Activated CD4-positive, alpha-beta T cell treated with anti-CD3 and anti-CD28 coated beads, Interleukin-2, amount 10 ng/mL, durations not matched to agents 24 days and 14 days (primary cell): ENCODE results near the gene IPMK. TPM values are rescaled to one million over a fixed set of nuclear protein-coding genes. Genes with fewer than 3 reads are reported as not detected.
"Not testable (repeated sequence)": the region's sequence is repeated elsewhere in the genome, so short reads cannot be mapped to it uniquely, and the experiment has no call there.

Experiments used
- DNase-seq: peaks from one replicate; pipeline ENCODE4 v3.0.0; 2022
- H3K27ac Mint-ChIP-seq: one replicate; pipeline ENCODE4 v1.8.0; 2022; ENCODE audit warnings: mild to moderate bottlenecking, mixed read lengths
- H3K27me3 Mint-ChIP-seq: one replicate; pipeline ENCODE4 v1.8.0; 2022; ENCODE audit warnings: mixed read lengths
- H3K36me3 Mint-ChIP-seq: one replicate; pipeline ENCODE4 v1.8.0; 2022; ENCODE audit warnings: low read depth, mild to moderate bottlenecking, mixed read lengths
- H3K4me1 Mint-ChIP-seq: one replicate; pipeline ENCODE4 v1.8.0; 2021; ENCODE audit warnings: mixed read lengths
- H3K4me3 Mint-ChIP-seq: one replicate; pipeline ENCODE4 v1.8.0; 2022; ENCODE audit warnings: mild to moderate bottlenecking, moderate library complexity, mixed read lengths
- H3K9me3 Mint-ChIP-seq: one replicate; pipeline ENCODE4 v1.8.0; 2021; ENCODE audit warnings: mixed read lengths
- intact Hi-C: fragments of 100-400 bp; cut with micrococcal nuclease; formaldehyde crosslinking; loops from one replicate; pipeline ENCODE4 v1.15.1; 2023
- total RNA-seq: library from RNA; stranded (reverse); gene quantifications from 2 replicates; pipeline ENCODE4 v1.2.3, GENCODE V29; 2022

The IPMK gene
- total RNA-seq, 1 donor from 2014 or later: 9.0 TPM

DNA sequence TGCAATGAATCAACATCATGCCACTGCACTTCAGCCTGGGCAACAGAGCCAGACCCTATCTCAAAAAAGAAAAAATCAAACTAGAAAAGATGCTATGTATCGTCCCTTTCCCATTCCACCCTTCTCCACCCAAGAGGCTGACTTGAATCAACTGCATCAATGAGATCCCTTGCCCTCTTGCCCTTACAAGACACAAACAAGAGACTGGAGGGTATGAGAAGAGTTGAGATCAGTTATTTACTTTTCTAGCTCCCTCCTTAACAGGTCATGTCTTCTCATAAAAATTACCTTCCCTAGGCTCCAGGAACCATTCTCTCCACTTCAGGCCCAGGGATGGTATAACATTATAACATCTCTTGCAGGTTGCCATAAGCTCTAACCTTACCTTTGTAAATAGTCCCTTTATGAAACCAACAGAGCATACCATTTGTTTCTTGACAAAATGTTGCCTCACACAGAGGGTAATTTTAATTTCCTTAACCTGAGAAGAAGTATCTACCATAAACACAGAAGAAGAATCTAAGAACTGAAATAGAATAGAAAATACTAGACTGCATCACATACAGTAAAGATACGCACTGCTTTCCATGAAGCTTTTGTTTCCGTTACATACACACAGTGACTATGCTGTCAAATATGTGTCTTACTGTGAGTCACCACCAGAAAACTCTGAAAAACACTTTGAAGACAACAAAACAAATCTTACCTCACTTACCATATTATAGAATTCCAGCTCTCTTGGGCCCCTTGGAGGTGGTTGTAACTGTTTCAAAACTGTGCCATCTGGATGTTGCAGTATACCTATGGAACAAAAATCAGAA is 30.5 kb downstream of the IPMK start:
- Mint-ChIP-seq H3K4me1 (peaks cover 38% of the 10 kb centered on the region), H3K9me3 (peaks cover 13% of the 10 kb centered on the region), H3K27me3 (no peaks in the 10 kb centered on the region), H3K27ac (peak overlapping the region; percentile 91), H3K4me3 (no peak overlapping the region), H3K36me3 (peaks cover 59% of the 10 kb centered on the region)
- no peak for DNase-seq
- intact Hi-C loops: loop anchor here (1.0 kb wide), 2 partner anchors 29 to 45 kb away; no protein-coding TSS in a partner anchor

DNA sequence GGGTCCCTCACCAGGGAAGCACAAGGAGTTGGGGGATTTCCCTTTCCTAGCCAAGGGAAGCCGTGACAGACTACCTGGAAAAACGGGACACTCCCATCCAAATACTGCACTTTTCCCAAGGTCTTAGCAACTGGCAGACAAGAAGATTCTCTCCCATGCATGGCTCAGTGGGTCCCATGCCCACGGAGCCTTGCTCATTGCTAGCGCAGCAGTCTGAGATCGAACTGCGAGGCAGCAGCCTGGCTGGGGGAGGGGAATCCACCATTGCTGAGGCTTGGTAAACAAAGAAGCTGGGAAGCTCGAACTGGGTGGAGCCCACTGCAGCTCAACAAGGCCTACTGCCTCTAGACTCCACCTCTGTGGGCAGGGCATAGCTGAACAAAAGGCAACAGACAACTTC is 37.8 kb downstream of the IPMK start:
- DNase-seq, H3K4me3 Mint-ChIP-seq, intact Hi-C loops, H3K27ac Mint-ChIP-seq, H3K27me3 Mint-ChIP-seq, H3K4me1 Mint-ChIP-seq: not testable (repeated sequence)
- peaks cover 58% of the 10 kb centered on the region for H3K36me3 Mint-ChIP-seq
- H3K9me3 Mint-ChIP-seq: peaks cover 13% of the 10 kb centered on the region

DNA sequence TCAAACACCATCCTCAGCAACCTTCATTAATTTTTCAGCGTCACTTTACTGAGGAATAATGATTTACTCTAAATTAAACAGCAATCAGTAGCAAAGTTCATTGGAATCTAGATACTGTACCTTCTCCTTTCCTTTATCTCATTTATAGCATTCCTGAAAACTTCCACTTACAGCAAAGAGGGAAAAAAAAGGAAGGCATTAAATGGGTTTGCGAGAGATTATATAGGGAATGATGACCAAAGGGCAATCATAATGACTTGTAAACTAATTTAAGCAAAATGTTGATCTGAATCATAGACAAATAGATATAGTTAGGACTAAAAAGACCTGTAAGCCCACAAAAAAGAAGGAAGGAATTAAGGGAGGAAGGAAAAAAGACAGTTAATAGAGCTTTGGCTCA is 42.0 kb downstream of the IPMK start:
- intact Hi-C loops: no loop called here

DNA sequence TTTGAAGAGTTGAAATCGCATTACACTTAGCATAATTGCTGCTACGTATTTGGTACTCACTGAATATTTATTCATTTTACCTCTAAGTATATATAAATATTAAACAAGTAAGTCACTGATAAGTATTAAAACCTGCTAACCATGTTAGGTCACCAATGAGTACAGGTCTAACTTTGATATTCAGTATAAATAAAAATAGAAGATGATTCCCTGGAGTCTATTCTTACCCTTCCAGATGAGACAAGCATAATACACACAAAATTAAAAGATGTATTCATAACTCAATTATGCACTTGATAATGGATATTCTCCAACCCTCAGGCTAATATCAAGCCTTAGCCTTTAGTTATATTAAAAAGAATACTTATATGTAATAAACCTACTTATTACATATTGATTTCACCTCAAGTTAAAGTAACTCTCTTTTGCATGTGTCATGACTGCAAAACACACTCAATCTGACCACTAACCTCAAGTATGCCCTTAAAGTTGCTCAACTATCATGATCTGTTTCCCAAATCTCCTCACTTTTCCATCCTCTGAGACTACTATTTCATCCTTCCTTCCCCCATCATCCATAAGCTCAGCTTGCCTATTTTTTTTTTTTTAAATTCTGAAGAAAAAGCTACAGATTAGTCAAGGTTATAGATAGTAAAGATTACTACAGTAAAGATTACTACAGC is 46.8 kb downstream of the IPMK start:
- intact Hi-C loops: no loop called here
- no peak overlapping the region for H3K27ac Mint-ChIP-seq
- peak; percentile 7 for DNase-seq
- H3K36me3 Mint-ChIP-seq: peaks cover 10% of the 10 kb centered on the region
- no peaks in the 10 kb centered on the region for H3K27me3 Mint-ChIP-seq
- no peaks in the 10 kb centered on the region for H3K4me1 Mint-ChIP-seq
- H3K9me3 Mint-ChIP-seq: no peaks in the 10 kb centered on the region
- H3K4me3 Mint-ChIP-seq: no peak overlapping the region

More for the DNA sequence above, 42.0 kb downstream of the IPMK start:
- no peak for DNase-seq
- H3K36me3 Mint-ChIP-seq: peaks cover 20% of the 10 kb centered on the region
- H3K4me1 Mint-ChIP-seq: no peaks in the 10 kb centered on the region
- no peak overlapping the region for H3K4me3 Mint-ChIP-seq
- no peaks in the 10 kb centered on the region for H3K27me3 Mint-ChIP-seq
- H3K27ac Mint-ChIP-seq: no peak overlapping the region
- no peaks in the 10 kb centered on the region for H3K9me3 Mint-ChIP-seq

DNA sequence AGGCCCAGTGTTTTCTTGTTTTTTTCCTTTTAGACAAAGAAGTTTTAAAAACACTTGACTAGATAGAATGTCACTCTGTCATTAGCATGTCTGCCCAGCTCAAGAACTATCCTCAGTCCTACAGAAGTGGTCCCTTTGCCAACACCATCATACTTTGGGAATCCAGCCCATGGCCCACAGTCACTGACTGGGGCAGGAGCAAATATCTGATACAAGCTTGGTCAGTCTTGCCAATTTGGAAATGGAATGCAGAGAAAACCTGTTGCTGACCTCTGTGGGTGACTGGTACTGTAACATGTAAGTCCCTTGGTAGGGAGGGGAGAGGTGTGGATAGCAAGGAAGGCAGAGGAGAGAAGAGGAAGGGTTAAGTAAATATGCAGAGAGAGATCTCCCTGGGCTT is 47.8 kb downstream of the IPMK start:
- H3K4me1 Mint-ChIP-seq: peaks cover 2% of the 10 kb centered on the region
- H3K27ac Mint-ChIP-seq: no peak overlapping the region
- H3K27me3 Mint-ChIP-seq: no peaks in the 10 kb centered on the region
- intact Hi-C loops: no loop called here
- peaks cover 9% of the 10 kb centered on the region for H3K36me3 Mint-ChIP-seq
- no peak overlapping the region for H3K4me3 Mint-ChIP-seq
- no peaks in the 10 kb centered on the region for H3K9me3 Mint-ChIP-seq
- DNase-seq: no peak

DNA sequence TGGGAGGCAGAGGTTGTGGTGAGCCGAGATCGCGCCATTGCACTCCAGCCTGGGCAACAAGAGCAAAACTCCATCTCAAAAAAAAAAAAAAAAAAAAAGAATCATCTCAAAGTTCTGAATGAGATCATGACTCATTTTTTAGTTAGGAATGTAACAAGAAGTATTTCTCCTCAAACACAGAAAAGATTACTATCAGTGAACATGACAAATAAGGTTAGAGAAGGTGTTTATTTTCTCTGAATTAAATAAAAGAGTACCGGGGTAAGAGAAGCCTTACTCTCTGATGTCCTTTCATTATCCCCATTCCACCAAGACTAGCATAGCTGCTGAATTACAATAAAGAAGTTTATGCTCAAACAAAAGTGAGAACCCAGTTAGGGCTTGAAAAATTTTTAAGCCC is 50.1 kb downstream of the IPMK start:
- DNase-seq: no peak
- H3K27me3 Mint-ChIP-seq: no peaks in the 10 kb centered on the region
- H3K27ac Mint-ChIP-seq: no peak overlapping the region
- intact Hi-C loops: no loop called here
- no peak overlapping the region for H3K4me3 Mint-ChIP-seq
- peaks cover 7% of the 10 kb centered on the region for H3K4me1 Mint-ChIP-seq
- H3K9me3 Mint-ChIP-seq: peaks cover 5% of the 10 kb centered on the region
- peaks cover 22% of the 10 kb centered on the region for H3K36me3 Mint-ChIP-seq

DNA sequence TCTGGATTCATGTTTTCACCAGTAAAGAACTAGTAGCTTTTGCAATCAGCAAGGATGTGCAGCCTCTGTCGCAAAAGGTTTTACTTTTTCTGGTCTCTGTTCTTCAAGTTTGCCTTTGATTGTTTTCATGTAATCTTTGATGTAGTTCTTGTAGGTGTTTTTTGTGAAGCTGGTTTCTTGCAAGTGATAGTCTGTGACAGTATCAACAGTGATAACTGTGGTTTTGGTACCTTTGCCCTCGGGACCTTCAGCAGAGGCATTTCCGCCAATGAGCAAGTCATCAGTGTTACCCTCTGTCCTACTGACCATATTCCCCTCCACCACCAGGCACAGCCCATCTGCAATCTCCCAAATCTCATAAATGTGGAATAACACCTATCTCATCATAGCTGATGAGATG is 55.1 kb downstream of the IPMK start:
- Mint-ChIP-seq H3K27ac (peak overlapping the region; percentile 42), H3K27me3 (no peaks in the 10 kb centered on the region), H3K4me3 (no peak overlapping the region), H3K9me3 (peaks cover 6% of the 10 kb centered on the region), H3K4me1 (peaks cover 8% of the 10 kb centered on the region), H3K36me3 (peaks cover 35% of the 10 kb centered on the region)
- no peak for DNase-seq
- intact Hi-C loops: no loop called here

DNA sequence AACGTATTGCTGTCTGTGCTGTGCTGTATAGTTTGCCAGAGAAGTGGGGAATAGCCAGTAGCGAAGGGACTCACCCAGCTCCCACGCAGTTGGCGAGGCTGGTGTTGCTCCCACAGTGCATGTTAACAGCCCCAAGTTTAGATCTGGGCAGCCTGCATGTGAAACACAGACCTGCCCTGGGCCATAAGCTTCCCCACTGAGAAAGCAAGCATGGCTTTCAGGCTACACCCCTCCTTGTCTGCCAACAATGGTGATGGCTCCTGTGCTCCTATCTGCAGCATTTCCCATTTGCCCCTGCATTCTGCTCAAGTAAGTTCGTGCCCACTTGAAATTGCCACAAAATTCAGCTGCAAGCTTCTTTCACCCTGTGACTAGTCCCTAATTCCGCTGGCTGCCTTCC is 57.5 kb downstream of the IPMK start:
- no peak for DNase-seq
- intact Hi-C loops: no loop called here
- Mint-ChIP-seq H3K36me3 (peaks cover 34% of the 10 kb centered on the region), H3K9me3 (peaks cover 6% of the 10 kb centered on the region), H3K27ac (no peak overlapping the region), H3K4me1 (peaks cover 8% of the 10 kb centered on the region), H3K4me3 (no peak overlapping the region), H3K27me3 (no peaks in the 10 kb centered on the region)

DNA sequence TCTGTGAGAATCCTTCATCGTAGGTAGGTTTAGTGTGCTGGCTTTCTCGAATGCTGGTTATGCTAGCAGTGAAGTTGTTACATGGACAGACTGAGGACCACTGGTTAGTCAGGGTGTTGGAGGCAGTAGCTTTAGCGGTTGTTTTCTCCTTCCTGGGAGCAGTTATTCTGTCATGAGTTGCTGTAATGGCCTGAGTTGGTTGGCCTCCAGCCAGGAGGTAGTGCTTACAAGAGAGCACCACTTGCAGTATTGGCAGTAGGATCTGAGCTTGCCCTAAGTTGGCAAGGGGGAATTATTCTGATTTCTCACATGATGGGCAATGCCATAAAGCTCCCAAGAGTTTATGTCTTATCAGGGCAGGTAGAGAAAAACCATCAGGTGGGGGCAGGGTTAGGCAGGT is 58.0 kb downstream of the IPMK start:
- peaks cover 6% of the 10 kb centered on the region for H3K4me1 Mint-ChIP-seq
- intact Hi-C loops: no loop called here
- peaks cover 6% of the 10 kb centered on the region for H3K9me3 Mint-ChIP-seq
- peaks cover 29% of the 10 kb centered on the region for H3K36me3 Mint-ChIP-seq
- no peak overlapping the region for H3K27ac Mint-ChIP-seq
- H3K27me3 Mint-ChIP-seq: no peaks in the 10 kb centered on the region
- no peak for DNase-seq
- H3K4me3 Mint-ChIP-seq: no peak overlapping the region

DNA sequence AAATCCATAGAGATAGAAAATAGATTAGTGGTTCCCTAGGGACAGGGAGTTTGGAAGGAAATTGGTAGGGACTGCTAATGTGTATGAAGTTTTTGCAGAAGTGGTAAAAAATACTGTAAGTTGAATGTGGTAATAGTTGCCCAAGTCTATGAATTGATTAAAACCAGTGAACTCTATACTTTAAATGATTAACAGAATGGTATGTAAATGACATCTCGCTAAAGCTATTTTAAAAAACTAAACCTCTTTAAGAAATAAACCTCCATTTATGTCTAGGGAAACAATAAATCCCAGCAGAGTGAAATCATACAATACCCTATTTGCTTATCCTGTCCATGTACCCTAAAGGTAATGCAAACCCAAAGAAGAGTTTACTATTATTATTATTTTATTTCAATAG is 61.4 kb downstream of the IPMK start:
- Mint-ChIP-seq H3K4me3 (no peak overlapping the region), H3K4me1 (peaks cover 6% of the 10 kb centered on the region), H3K27ac (no peak overlapping the region), H3K27me3 (no peaks in the 10 kb centered on the region), H3K36me3 (peaks cover 19% of the 10 kb centered on the region), H3K9me3 (no peaks in the 10 kb centered on the region)
- intact Hi-C loops: no loop called here
- DNase-seq: no peak

DNA sequence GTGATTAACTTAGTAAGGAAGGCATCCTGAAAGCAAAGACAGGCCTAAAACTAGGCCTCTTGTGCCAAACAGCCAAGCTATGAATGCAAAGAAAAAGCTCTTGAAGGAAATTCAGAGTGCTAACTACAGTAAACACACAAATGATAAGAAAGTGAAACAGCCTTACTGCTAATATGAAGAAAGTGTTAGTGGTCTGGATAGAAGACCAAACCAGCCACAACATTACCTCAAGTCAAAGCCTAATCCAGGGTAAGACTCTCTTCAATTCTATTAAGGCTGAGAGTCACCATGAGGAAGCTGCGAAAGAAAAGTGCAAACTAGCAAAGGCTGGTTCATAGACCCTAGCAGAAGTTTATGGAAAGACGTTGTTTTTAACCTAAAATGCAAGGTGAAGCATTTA is 66.0 kb downstream of the IPMK start:
- Mint-ChIP-seq H3K4me3 (no peak overlapping the region), H3K27me3 (no peaks in the 10 kb centered on the region), H3K36me3 (peaks cover 7% of the 10 kb centered on the region)

DNA sequence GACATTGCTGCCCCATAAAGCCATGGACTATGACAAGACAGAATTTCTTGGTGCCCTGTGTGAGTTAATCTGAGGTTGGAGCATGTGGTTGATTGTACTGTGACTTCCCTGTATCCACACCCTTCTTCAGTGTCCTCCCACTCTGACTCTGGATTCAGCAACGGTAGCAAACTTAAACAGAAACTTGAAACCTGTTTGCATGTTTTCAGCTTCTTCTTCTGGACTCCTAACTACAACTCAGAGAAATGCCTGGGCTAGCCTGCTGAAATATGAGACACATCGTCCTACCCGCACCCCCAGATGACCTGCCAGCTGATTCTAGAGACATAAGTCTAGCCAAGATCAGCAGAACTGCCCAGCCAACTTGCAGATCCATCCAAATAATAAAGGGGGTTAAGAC is 78.4 kb downstream of the IPMK start:
- no peak for DNase-seq
- Mint-ChIP-seq H3K27me3 (peaks cover 14% of the 10 kb centered on the region), H3K4me1 (no peaks in the 10 kb centered on the region), H3K36me3 (peaks cover 3% of the 10 kb centered on the region), H3K27ac (no peak overlapping the region), H3K4me3 (no peak overlapping the region), H3K9me3 (no peaks in the 10 kb centered on the region)
- intact Hi-C loops: no loop called here

More for the DNA sequence above, 66.0 kb downstream of the IPMK start:
- intact Hi-C loops: no loop called here
- H3K27ac Mint-ChIP-seq: no peak overlapping the region
- no peak for DNase-seq
- peaks cover 6% of the 10 kb centered on the region for H3K4me1 Mint-ChIP-seq
- no peaks in the 10 kb centered on the region for H3K9me3 Mint-ChIP-seq

DNA sequence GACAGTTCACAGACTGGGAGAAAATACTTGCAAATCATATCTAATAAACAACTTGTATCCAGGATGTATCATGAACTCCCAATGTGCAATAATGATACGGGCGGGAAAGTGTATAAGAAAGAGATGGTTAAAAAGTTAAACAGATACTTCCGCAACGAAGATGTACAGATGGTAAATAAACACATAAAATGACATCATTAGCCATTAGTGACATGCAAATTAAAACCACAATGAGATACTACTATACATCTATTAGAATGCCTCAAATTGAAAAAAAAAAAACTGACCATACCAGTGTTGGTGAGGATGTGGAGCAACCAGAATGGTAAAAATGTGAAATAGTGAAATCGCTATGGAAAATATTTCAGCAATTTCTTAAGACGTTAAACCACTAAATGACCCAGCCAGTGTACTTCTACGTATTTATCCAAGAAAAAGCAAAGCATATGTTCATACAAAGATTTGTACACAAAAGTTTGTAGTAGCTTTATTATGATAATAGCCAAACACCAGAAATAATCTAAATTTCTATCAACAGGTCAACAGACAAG is 83.5 kb downstream of the IPMK start:
- Mint-ChIP-seq H3K27me3 (peaks cover 20% of the 10 kb centered on the region), H3K4me1 (no peaks in the 10 kb centered on the region), H3K9me3 (no peaks in the 10 kb centered on the region), H3K36me3 (no peaks in the 10 kb centered on the region), H3K4me3 (no peak overlapping the region), H3K27ac (no peak overlapping the region)
- DNase-seq: no peak
- intact Hi-C loops: no loop called here

DNA sequence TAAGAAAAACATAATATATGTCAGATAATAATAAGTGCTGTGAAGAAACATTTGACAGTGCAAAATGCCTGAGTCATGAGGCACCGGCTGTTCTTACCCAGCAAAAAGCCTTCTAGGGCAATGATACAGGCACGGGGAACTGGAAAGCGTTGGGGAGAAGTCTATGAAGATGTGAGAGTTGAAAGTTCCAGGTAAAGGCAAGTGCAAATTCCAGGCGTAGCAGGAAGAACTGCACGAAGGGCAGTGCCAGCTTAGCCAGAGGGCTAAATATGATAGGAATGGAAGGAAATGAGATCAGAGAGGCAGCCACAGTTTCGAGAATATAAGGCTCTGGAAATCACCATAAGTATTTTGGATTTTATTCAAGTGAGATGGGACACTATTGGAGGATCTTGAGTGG is 87.0 kb downstream of the IPMK start:
- Mint-ChIP-seq H3K4me1 (no peaks in the 10 kb centered on the region), H3K36me3 (no peaks in the 10 kb centered on the region), H3K27ac (no peak overlapping the region), H3K9me3 (no peaks in the 10 kb centered on the region), H3K4me3 (no peak overlapping the region), H3K27me3 (peaks cover 6% of the 10 kb centered on the region)
- intact Hi-C loops: no loop called here
- no peak for DNase-seq
